Stimulated activated naive CD8-positive, alpha-beta T cell treated with anti-CD3 and anti-CD28 coated beads, Interleukin-15, Interleukin-2, amounts not matched to agents 100 ng/mL and 50 ng/mL, for 24 hours (primary cell): Measurements from ENCODE around the gene RAB40B.
"Not testable (repeated sequence)": the region's sequence is repeated elsewhere in the genome, so short reads cannot be mapped to it uniquely, and the experiment has no call there.

Experiments used
- H3K27ac Mint-ChIP-seq: one replicate; pipeline ENCODE4 v1.8.0; 2021; ENCODE audit warnings: mild to moderate bottlenecking, mixed read lengths
- H3K27me3 Mint-ChIP-seq: one replicate; pipeline ENCODE4 v1.8.0; 2021; ENCODE audit warnings: mixed read lengths
- H3K36me3 Mint-ChIP-seq: one replicate; pipeline ENCODE4 v1.8.0; 2021; ENCODE audit warnings: low read depth, mixed read lengths
- H3K4me1 Mint-ChIP-seq: one replicate; pipeline ENCODE4 v1.8.0; 2021; ENCODE audit warnings: low read depth, mixed read lengths
- H3K4me3 Mint-ChIP-seq: one replicate; pipeline ENCODE4 v1.8.0; 2021; ENCODE audit warnings: mild to moderate bottlenecking, mixed read lengths
- H3K9me3 Mint-ChIP-seq: one replicate; pipeline ENCODE4 v1.8.0; 2021; ENCODE audit warnings: mixed read lengths

The RAB40B gene

GRCh38 chr17:82657926-82658325 lies 40.6 kb downstream of the RAB40B start:
- Mint-ChIP-seq H3K27ac (no peak overlapping the region), H3K36me3 (no peaks in the 10 kb centered on the region), H3K4me3 (no peak overlapping the region), H3K4me1 (no peaks in the 10 kb centered on the region), H3K27me3 (no peaks in the 10 kb centered on the region), H3K9me3 (no peaks in the 10 kb centered on the region)

- Mint-ChIP-seq H3K27ac (no peak overlapping the region), H3K36me3 (no peaks in the 10 kb centered on the region), H3K4me1 (no peaks in the 10 kb centered on the region), H3K27me3 (no peaks in the 10 kb centered on the region), H3K9me3 (no peaks in the 10 kb centered on the region), H3K4me3 (no peak overlapping the region)
Observed at GRCh38 chr17:82656266-82656665, 42.2 kb downstream of the RAB40B start.

GRCh38 chr17:82655523-82655922 lies 43.0 kb downstream of the RAB40B start:
- Mint-ChIP-seq H3K4me3 (no peak overlapping the region), H3K27ac (no peak overlapping the region), H3K4me1 (no peaks in the 10 kb centered on the region), H3K36me3 (no peaks in the 10 kb centered on the region), H3K27me3 (no peaks in the 10 kb centered on the region), H3K9me3 (no peaks in the 10 kb centered on the region)

- Mint-ChIP-seq H3K9me3 (no peaks in the 10 kb centered on the region), H3K36me3 (no peaks in the 10 kb centered on the region), H3K4me3 (no peak overlapping the region), H3K27ac (no peak overlapping the region), H3K27me3 (no peaks in the 10 kb centered on the region), H3K4me1 (no peaks in the 10 kb centered on the region)
Observed at GRCh38 chr17:82655038-82655479, 43.4 kb downstream of the RAB40B start.

- H3K36me3 Mint-ChIP-seq, H3K27me3 Mint-ChIP-seq, H3K4me1 Mint-ChIP-seq, H3K9me3 Mint-ChIP-seq, H3K4me3 Mint-ChIP-seq, H3K27ac Mint-ChIP-seq: not testable (repeated sequence)
Observed at GRCh38 chr17:82654611-82655010, 43.9 kb downstream of the RAB40B start.

DNA sequence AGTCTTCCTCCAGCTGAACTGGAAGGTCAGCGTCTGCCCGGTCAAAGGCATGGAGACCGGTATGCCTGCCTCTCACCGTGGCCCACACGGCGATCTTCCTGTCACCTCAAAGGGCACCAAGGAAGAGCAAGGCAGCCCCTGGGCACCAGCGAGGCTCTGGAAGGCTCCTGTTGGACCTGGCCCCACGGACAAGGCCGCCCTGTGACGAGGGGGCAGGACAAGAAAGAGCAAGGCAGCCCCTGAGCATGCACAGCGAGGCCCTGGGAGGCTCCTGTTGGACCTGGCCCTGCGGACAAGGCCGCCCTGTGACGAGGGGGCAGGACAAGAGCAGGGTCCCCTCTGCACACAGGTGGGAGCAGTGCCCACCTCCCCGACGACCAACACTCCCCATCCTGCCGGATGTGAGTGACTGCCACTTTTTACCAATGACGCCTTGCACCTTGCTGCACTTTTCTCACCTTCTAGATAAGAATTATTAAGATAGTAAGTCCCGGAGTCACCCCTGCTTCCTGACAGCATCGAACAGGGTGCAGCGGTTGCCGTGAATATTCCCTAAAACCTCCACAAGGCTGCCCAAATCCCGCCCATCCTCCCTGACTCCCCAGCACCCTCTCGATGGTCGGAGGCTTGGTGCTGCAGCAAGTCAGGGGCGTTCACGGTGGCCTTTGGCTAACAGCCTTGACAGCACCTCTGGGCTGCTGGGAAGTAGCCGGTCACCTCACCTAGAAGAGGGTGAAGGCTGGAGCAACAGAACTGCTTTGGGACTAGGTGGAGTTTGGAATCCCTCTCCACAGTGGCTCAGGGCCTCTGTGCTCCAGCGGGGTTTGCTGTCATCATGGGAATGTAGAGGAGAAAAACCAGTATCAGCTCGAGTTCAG lies 44.6 kb downstream of the RAB40B start:
- no peak overlapping the region for H3K27ac Mint-ChIP-seq
- H3K4me3 Mint-ChIP-seq: no peak overlapping the region
- no peaks in the 10 kb centered on the region for H3K27me3 Mint-ChIP-seq

GRCh38 chr17:82650723-82651122 lies 47.8 kb downstream of the RAB40B start:
- no peak overlapping the region for H3K4me3 Mint-ChIP-seq
- H3K27ac Mint-ChIP-seq: no peak overlapping the region
- peaks cover 11% of the 10 kb centered on the region for H3K4me1 Mint-ChIP-seq
- H3K36me3 Mint-ChIP-seq: peaks cover under 1% of the 10 kb centered on the region
- H3K27me3 Mint-ChIP-seq: no peaks in the 10 kb centered on the region
- no peaks in the 10 kb centered on the region for H3K9me3 Mint-ChIP-seq

More for the DNA sequence above, 44.6 kb downstream of the RAB40B start:
- no peaks in the 10 kb centered on the region for H3K4me1 Mint-ChIP-seq
- no peaks in the 10 kb centered on the region for H3K36me3 Mint-ChIP-seq
- H3K9me3 Mint-ChIP-seq: no peaks in the 10 kb centered on the region

- H3K27ac Mint-ChIP-seq: no peak overlapping the region
- peaks cover 8% of the 10 kb centered on the region for H3K36me3 Mint-ChIP-seq
- H3K4me3 Mint-ChIP-seq: no peak overlapping the region
- peaks cover 18% of the 10 kb centered on the region for H3K4me1 Mint-ChIP-seq
- H3K9me3 Mint-ChIP-seq: no peaks in the 10 kb centered on the region
- H3K27me3 Mint-ChIP-seq: no peaks in the 10 kb centered on the region
Observed at GRCh38 chr17:82649501-82650261, 48.8 kb downstream of the RAB40B start.

GRCh38 chr17:82648742-82649331 lies 49.7 kb downstream of the RAB40B start:
- Mint-ChIP-seq H3K4me3 (no peak overlapping the region), H3K9me3 (no peaks in the 10 kb centered on the region)

DNA sequence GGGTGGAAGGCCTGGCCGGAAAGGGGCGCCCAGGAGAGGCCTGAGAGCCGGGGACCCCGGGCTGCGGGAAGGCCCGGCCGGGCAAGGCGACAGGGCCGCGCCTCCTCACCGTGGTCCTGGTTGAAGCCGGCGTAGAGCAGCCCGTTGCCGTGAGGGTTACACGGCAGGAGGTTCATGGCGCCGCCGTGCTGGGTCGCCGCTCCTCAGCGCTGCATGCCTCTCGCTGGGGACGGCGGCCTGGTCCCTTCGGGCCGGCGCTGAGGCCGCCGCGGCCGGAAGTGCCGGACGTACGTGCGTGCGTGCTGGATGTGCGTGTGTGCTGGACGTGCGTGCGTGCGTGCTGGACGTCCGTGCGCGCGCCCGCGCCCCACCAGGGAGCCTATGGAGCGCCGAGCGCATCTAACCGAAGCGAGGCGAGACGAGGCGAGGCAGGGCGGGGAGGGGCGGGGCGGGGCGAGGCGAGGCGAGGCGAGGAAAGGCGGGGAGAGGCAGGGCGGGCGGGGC lies 50.3 kb downstream of the RAB40B start, which contains the start of gene WDR45B:
Gene WDR45B (minus strand): TSS at position 280 of the 504 bp plus-strand sequence. CDS start 104 bp downstream, at position 176.
- peaks cover 22% of the 10 kb centered on the region for H3K4me1 Mint-ChIP-seq
- no peaks in the 10 kb centered on the region for H3K9me3 Mint-ChIP-seq
- H3K4me3 Mint-ChIP-seq: peak within 1 kb of the TSS; percentile 83
- peak within 1 kb of the TSS; percentile 65 for H3K27ac Mint-ChIP-seq
- H3K27me3 Mint-ChIP-seq: no peaks in the 10 kb centered on the region
- H3K36me3 Mint-ChIP-seq: peaks cover 18% of the 10 kb centered on the region

More at GRCh38 chr17:82648742-82649331, 49.7 kb downstream of the RAB40B start:
- Mint-ChIP-seq H3K27ac (no peak overlapping the region), H3K36me3 (peaks cover 16% of the 10 kb centered on the region), H3K27me3 (no peaks in the 10 kb centered on the region), H3K4me1 (peaks cover 21% of the 10 kb centered on the region)

- no peaks in the 10 kb centered on the region for H3K27me3 Mint-ChIP-seq
- H3K4me3 Mint-ChIP-seq: peak overlapping the region; percentile 83
- H3K27ac Mint-ChIP-seq: peak overlapping the region; percentile 65
- peaks cover 24% of the 10 kb centered on the region for H3K4me1 Mint-ChIP-seq
- H3K9me3 Mint-ChIP-seq: no peaks in the 10 kb centered on the region
- peaks cover 21% of the 10 kb centered on the region for H3K36me3 Mint-ChIP-seq
Observed at GRCh38 chr17:82647593-82648164, 50.8 kb downstream of the RAB40B start.

DNA sequence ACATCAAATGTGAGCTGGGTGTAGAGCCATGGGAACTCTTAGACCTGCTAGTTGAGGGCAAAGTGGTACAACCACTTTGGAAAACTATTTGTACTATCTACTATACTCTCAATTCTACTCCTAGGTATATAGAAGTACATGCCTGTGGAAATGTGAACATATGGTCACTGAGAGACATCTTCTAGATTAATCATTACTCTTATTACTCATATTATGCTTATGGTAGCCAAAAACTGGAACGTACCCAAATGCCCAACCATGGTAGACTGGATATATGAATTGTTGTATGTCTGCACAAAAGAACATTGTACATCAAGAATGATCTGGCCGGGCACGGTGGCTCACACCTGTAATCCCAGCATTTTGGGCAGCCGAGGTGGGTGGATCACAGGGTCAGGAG lies 53.0 kb downstream of the RAB40B start:
- H3K4me3 Mint-ChIP-seq: peak overlapping the region; percentile 40
- no peak overlapping the region for H3K27ac Mint-ChIP-seq
- no peaks in the 10 kb centered on the region for H3K9me3 Mint-ChIP-seq
- H3K36me3 Mint-ChIP-seq: peaks cover 32% of the 10 kb centered on the region
- peaks cover 29% of the 10 kb centered on the region for H3K4me1 Mint-ChIP-seq
- H3K27me3 Mint-ChIP-seq: no peaks in the 10 kb centered on the region

DNA sequence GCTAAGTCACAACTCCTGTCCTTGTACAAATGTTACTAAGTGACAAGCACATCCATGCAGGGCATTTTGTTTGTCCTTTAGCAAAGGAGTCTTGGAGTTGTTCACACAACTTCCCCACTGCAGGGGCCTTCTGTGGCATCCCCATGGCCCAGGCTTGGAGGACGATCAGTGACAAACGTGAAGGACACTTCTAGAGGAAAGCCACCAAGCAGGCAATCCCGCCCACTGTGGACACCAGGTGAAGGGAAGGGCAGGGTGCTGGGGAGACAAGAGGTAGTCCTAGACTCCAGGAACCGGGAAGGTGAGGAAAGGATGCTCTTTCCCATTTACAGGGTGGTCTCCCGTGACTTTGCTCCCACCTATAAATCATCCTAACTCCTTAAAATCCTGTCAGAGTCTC lies 54.4 kb downstream of the RAB40B start:
- H3K27me3 Mint-ChIP-seq: no peaks in the 10 kb centered on the region
- no peak overlapping the region for H3K4me3 Mint-ChIP-seq
- H3K36me3 Mint-ChIP-seq: peaks cover 43% of the 10 kb centered on the region
- H3K9me3 Mint-ChIP-seq: no peaks in the 10 kb centered on the region
- peaks cover 34% of the 10 kb centered on the region for H3K4me1 Mint-ChIP-seq
- H3K27ac Mint-ChIP-seq: no peak overlapping the region

DNA sequence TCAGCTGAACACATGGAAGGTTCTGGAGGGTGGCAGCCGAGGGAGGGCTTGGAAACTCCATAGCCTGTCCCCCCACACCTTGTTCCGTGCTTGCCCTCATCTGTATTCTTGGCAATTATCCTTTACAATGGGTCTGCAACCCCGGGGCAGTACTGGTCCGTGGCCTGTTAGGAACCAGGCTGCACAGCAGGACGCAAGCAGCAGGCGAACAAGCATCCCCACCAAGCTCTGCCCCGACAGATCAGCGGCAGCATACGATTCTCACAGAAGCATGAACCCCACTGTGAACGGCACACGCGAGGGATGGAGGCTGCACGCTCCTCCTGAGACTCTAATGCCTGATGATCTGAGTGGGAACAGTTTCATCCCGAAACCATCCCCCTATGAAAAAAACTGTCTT lies 56.5 kb downstream of the RAB40B start:
- H3K36me3 Mint-ChIP-seq: peaks cover 53% of the 10 kb centered on the region
- no peak overlapping the region for H3K4me3 Mint-ChIP-seq
- no peaks in the 10 kb centered on the region for H3K9me3 Mint-ChIP-seq
- H3K27ac Mint-ChIP-seq: no peak overlapping the region
- H3K4me1 Mint-ChIP-seq: peaks cover 42% of the 10 kb centered on the region
- H3K27me3 Mint-ChIP-seq: no peaks in the 10 kb centered on the region
